HG03175 (cell line): ENCODE data around the gene TBC1D13.
A peak's percentile ranks its signal among the peaks of the same experiment; 100 is the strongest.
"Not testable (repeated sequence)": the region's sequence is repeated elsewhere in the genome, so short reads cannot be mapped to it uniquely, and the experiment has no call there.

Experiments
- ATAC-seq: cut with Tn5 transposase; IDR thresholded peaks from one replicate; pipeline ENCODE4 v1.9.1; 2021; ENCODE audit warnings: mild to moderate bottlenecking, moderate library complexity; ENCODE audit not compliant: unreplicated experiment

TBC1D13 gene

GRCh38 chr9:128781187-128782070 is 5.6 kb upstream of the TBC1D13 start:
- no peak for ATAC-seq

GRCh38 chr9:128782669-128783068 is 4.4 kb upstream of the TBC1D13 start:
- no peak for ATAC-seq

GRCh38 chr9:128785427-128785826 is 1.6 kb upstream of the TBC1D13 start:
- no peak for ATAC-seq

GRCh38 chr9:128787659-128788058 is 606 bp downstream of the TBC1D13 start:
- no peak for ATAC-seq

DNA sequence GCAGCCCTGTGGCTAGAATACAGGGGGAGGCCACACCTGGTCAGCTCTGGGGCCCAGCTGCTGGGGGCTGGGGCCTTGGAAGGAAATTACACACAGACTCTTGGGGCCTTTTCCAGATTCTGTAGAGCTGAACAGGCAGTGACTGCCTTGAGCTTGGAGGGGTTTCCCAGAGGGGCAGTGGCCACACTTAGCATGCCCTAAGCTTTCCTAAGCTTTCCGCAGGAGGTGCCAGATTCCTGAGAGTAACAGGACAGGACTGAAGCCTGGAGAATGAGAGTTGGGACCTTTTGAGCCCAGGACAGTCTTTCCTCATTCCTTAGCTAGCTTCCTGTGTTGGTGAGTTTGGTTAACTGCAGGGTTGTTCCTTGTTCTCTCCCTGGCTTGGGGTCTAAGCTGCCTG is 1.4 kb downstream of the TBC1D13 start:
- ATAC-seq = no peak

- ATAC-seq = no peak
These were observed 3.5 kb downstream of the TBC1D13 start for GRCh38 chr9:128790536-128790935.

GRCh38 chr9:128792134-128792533 is 5.1 kb downstream of the TBC1D13 start:
- no peak for ATAC-seq

DNA sequence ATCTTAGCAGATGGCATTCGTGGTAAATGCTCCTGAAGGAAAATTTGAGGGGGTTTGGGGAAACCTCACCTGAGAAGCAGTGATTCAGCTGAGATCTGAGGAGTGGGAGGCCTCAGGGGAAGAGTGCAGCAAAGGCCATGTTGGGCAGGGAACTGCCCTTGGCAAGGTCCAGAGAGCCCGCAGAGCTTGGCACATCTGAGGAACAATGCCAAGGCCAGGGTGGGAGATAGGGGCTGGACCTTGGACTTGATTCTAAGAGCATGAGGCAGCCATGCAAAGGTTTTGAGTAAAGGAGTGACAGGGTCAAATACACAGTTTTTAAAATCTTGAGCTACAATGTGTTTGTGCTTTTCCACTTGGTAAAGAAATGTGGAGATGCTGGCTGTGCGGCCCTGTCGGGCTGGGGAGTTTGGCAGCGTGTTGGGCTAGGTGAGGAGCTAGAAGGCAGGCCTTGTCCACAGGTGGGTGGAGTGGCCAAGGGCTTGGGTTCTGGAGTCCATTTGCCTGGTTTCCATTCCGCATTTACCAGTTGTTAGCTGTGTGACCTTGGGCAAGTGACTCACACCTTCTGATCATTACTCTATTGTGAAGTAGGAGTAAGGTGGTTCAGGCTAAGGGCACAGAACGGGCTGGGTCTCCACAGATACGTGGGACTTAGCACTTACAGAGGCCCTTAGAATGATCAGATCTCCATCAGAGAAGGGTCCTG is 6.1 kb downstream of the TBC1D13 start:
- ATAC-seq = no peak

DNA sequence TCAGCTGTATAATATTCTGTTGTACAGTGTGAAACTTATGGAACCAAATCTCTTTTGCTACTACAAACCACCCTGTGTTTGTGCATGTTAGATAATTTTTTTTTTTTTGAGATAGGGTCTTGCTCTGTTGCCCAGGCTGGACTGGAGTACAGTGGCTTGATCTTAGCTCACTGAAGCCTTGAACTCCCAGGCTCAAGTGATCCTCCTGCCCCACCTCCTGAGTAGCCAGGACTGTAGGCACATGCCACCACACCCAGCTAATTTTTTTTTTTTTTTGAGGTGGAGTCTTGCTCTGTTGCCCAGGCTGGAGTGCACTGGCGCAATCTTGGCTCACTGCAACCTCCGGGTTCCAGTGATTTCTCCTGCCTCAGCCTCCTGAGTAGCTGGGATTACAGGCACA is 7.9 kb downstream of the TBC1D13 start:
- ATAC-seq = not testable (repeated sequence)

DNA sequence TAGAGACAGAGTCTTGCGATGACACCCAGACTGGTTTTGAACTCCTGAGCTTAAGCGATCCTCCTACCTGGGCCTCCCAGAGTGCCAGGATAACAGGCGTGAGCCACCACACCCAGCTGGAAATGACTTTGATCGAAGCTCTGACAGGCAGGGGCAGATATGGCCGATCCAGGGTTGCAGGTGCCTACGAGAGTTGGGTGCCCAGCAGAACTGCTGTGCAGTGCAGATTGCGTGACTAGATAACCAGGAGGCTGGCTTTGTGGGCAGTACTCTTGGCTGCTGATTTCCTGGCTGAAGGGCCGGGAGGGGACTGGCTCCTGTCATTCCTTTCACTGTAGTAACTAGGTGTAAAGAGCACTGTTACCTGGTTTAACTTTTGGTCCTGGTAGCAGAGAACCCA is 11.8 kb downstream of the TBC1D13 start:
- no peak for ATAC-seq

DNA sequence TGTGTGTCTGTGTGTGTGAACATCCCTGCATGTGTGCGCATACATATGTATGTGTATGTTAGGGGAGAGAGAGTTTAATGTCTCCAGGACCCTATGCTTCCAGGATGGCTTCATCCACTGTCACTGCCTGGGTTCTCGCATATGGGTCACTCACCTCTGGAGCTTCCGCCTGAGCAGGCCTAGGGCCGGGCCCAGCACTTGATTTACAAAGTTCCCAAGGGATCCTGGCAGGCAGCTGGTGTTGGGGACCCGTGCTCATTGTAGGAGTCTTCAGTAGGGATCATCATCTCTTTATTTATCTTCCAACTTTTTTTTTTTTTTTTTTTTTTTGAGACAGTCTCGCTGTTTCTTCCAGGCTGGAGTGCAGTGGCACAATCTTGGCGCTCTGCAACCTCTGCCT is 13.0 kb downstream of the TBC1D13 start:
- ATAC-seq = no peak

GRCh38 chr9:128802482-128802881 is 15.4 kb downstream of the TBC1D13 start:
- ATAC-seq = no peak

GRCh38 chr9:128805661-128806060 is 18.6 kb downstream of the TBC1D13 start:
- ATAC-seq = no peak

- no peak for ATAC-seq
These were observed 20.8 kb downstream of the TBC1D13 start for GRCh38 chr9:128807827-128808226.

- no peak for ATAC-seq
These were observed 21.5 kb downstream of the TBC1D13 start for GRCh38 chr9:128808543-128808942.

DNA sequence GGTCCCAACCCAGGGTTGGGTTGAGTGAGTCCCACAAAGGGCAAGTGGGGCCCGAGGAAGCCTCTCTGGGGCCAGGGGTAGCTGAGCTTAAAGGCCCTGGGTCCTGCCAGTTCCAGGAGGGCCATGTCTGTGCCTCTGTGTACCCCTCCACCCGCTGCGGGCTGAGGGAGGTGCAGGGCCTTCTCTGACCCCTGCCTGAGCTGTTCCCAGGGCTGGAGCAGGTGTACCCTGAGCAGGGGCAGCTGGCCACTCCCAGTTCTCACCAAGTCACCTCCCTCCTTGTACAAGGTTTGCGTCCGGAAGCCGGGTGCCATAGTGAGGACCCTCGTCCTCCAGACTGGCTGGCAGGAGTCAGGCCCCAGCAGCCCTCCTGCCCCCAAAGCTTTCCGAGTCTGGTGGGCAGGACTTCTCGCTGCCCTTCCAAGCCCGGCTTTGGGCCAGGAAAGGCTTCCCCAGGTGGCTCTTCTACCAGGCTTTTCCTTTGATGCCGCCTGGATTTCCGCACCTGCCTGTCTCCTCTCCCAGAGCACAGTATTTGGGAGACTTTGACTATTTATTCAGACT is 22.1 kb downstream of the TBC1D13 start:
- no peak for ATAC-seq

- ATAC-seq = no peak
These were observed 22.8 kb downstream of the TBC1D13 start for GRCh38 chr9:128809831-128810230.

GRCh38 chr9:128810873-128811272 is 23.8 kb downstream of the TBC1D13 start:
- no peak for ATAC-seq

- ATAC-seq = peak; percentile 92
These were observed 31.2 kb downstream of the TBC1D13 start, which contains the start of gene ENDOG for GRCh38 chr9:128818099-128818838. ENDOG (plus strand) TSS chr9:128818500; CDS start chr9:128818685, 185 bp downstream.

GRCh38 chr9:128818839-128819715 is 32.0 kb downstream of the TBC1D13 start:
- ATAC-seq = peak; percentile 30
